ENCODE data around the gene ITGA1. TPM values are rescaled to one million over a fixed set of nuclear protein-coding genes. Genes with fewer than 3 reads are reported as not detected.
"Not testable (repeated sequence)": the region's sequence is repeated elsewhere in the genome, so short reads cannot be mapped to it uniquely, and the experiment has no call there.

Gene ITGA1
- total RNA-seq, 1 donor from 2014 or later = 2.5 TPM

DNA sequence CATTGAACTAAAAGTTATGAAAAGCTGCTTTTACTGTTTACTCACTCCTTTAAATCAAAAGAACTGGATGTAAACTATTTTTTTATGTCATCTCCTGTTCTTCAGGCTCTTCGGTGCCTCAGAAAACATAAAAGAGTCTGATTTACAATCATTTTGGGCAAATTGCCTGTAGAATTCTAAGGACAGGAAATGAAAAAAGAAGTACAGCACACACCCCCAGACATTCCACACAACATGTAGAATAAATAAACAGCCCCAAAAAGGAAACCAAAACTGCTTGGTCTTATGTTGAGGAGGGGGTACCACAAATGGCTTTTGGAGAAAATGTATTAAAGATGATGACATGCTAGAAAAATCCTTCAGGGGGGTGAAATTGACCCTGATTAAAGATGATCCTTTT lies 57.2 kb downstream of the ITGA1 start:
- no peak overlapping the region for H3K4me3 Mint-ChIP-seq
- intact Hi-C loops (cut with micrococcal nuclease) = no loop called here
- H3K27me3 Mint-ChIP-seq (ENCODE audit: insufficient read depth) = no peaks in the 10 kb centered on the region
- DNase-seq (ENCODE audit: low spot score) = no peak
- H3K27ac Mint-ChIP-seq = no peak overlapping the region
- H3K9me3 Mint-ChIP-seq = peaks cover 5% of the 10 kb centered on the region
- peaks cover 2% of the 10 kb centered on the region for H3K36me3 Mint-ChIP-seq (ENCODE audit: low read depth)
- H3K4me1 Mint-ChIP-seq (ENCODE audit: low read depth) = peaks cover 5% of the 10 kb centered on the region

- no peak for DNase-seq (ENCODE audit: low spot score)
- Mint-ChIP-seq H3K9me3 (peaks cover 5% of the 10 kb centered on the region), H3K27me3 (ENCODE audit: insufficient read depth) (no peaks in the 10 kb centered on the region), H3K36me3 (ENCODE audit: low read depth) (peaks cover under 1% of the 10 kb centered on the region), H3K4me1 (ENCODE audit: low read depth) (peaks cover 5% of the 10 kb centered on the region), H3K27ac (no peak overlapping the region), H3K4me3 (no peak overlapping the region)
- intact Hi-C loops (cut with micrococcal nuclease) = no loop called here
Observed at GRCh38 chr5:52846182-52846842, 58.6 kb downstream of the ITGA1 start.

DNA sequence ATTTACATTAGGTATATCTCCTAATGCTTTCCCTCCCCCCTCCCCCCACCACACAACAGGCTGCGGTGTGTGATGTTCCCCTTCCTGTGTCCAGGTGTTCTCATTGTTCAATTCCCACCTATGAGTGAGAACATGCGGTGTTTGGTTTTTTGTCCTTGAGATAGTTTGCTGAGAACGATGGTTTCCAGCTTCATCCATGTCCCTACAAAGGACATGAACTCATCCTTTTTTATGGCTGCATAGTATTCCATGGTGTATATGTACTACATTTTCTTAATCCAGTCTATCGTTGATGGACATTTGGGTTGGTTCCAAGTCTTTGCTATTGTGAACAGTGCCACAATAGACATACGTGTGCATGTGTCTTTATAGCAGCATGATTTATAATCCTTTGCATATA lies 61.0 kb downstream of the ITGA1 start:
- H3K27ac Mint-ChIP-seq; H3K36me3 Mint-ChIP-seq (ENCODE audit: low read depth); H3K27me3 Mint-ChIP-seq (ENCODE audit: insufficient read depth); H3K9me3 Mint-ChIP-seq; H3K4me3 Mint-ChIP-seq; DNase-seq (ENCODE audit: low spot score): not testable (repeated sequence)
- intact Hi-C loops (cut with micrococcal nuclease) = loop anchor here (2.0 kb wide), 1 partner anchor 66 kb away; no protein-coding TSS in a partner anchor
- H3K4me1 Mint-ChIP-seq (ENCODE audit: low read depth) = peaks cover 10% of the 10 kb centered on the region

DNA sequence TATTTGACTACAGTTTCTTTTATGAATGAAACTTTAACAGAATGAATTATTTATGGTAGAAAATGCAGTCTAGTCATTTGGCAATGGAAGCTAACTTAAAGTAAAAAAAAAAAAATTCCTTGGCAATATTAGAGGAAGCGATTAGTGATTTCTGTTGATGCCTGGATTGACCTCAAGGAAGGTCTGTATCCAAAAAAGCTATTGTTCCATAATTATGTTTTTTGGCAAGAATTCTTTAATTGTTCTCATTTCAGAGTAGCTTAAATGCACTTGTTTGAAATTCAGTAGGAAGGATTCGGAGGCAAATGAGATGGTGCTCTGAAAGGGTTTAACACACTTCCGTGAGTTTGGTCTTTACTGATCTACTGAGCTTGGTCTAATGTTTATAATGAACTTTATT lies 61.8 kb downstream of the ITGA1 start:
- Mint-ChIP-seq H3K4me1 (ENCODE audit: low read depth) (peaks cover 10% of the 10 kb centered on the region), H3K27ac (no peak overlapping the region), H3K4me3 (no peak overlapping the region), H3K9me3 (peaks cover 5% of the 10 kb centered on the region), H3K36me3 (ENCODE audit: low read depth) (no peaks in the 10 kb centered on the region), H3K27me3 (ENCODE audit: insufficient read depth) (no peaks in the 10 kb centered on the region)
- no peak for DNase-seq (ENCODE audit: low spot score)
- intact Hi-C loops (cut with micrococcal nuclease) = loop anchor here (2.0 kb wide), 1 partner anchor 65 kb away; no protein-coding TSS in a partner anchor

DNA sequence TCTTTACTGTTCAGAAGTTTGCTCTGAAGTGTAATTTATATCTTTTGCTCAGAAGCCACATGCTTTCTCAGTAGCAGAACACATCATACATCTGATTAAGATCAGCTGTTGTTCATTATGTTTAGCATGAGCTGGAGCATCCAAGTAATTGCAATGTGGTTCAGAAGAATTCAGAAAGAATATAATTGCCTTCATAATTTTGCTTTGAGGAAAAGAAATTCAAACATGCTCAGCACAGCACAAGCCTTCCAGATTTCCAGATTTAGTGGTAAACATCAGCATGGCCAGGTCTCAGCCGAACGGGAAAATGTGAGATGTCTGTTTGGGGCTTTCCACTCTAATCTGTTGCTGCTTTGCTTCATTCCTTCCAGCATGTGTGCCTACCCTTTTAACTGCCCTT lies 65.9 kb downstream of the ITGA1 start:
- Mint-ChIP-seq H3K36me3 (ENCODE audit: low read depth) (no peaks in the 10 kb centered on the region), H3K9me3 (peaks cover 5% of the 10 kb centered on the region), H3K4me3 (no peak overlapping the region), H3K4me1 (ENCODE audit: low read depth) (peaks cover 6% of the 10 kb centered on the region), H3K27ac (no peak overlapping the region), H3K27me3 (ENCODE audit: insufficient read depth) (no peaks in the 10 kb centered on the region)
- no peak for DNase-seq (ENCODE audit: low spot score)
- intact Hi-C loops (cut with micrococcal nuclease) = no loop called here

DNA sequence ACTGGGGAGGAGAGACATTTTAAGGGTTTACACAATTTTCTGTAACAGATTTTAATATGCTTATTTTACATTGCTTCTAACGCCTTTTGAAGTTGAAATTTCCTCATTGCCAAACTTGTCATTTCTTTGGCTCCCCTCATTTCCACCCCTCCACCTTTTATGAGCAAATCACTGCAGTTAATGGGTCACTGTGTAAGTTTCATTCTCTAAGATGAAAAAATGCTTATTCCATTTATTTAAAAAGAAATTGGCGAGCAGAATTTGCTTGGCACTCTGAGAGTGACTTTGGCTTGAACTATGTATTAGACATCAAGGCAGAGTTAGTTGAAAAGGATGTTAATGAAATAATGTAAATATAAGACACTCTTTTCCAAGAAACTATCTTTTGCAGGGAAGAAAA lies 66.6 kb downstream of the ITGA1 start:
- DNase-seq (ENCODE audit: low spot score) = no peak
- Mint-ChIP-seq H3K4me1 (ENCODE audit: low read depth) (peaks cover 6% of the 10 kb centered on the region), H3K4me3 (no peak overlapping the region), H3K9me3 (peaks cover 2% of the 10 kb centered on the region), H3K27ac (no peak overlapping the region), H3K36me3 (ENCODE audit: low read depth) (no peaks in the 10 kb centered on the region), H3K27me3 (ENCODE audit: insufficient read depth) (no peaks in the 10 kb centered on the region)
- intact Hi-C loops (cut with micrococcal nuclease) = no loop called here

DNA sequence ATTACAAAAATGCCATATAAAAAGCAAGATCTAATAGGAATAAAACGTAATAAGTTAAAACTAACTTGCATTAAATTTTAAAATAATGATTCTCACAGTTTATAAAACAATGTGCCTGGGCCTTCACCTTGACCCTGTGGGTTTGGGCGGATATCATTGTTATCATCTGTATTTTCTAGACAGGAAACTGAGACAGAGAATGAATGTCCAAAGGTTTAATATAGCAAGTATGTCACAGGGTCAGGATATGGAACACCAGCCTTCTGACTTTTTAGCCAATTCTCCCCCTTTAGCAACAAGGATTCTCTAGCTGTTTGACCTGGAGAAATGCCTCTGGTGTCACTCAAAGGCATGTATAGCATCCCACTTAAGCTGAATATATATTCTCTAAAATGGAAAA lies 67.2 kb downstream of the ITGA1 start:
- DNase-seq (ENCODE audit: low spot score) = no peak
- intact Hi-C loops (cut with micrococcal nuclease) = no loop called here
- no peaks in the 10 kb centered on the region for H3K9me3 Mint-ChIP-seq
- no peaks in the 10 kb centered on the region for H3K36me3 Mint-ChIP-seq (ENCODE audit: low read depth)
- H3K4me1 Mint-ChIP-seq (ENCODE audit: low read depth) = peaks cover 6% of the 10 kb centered on the region
- no peaks in the 10 kb centered on the region for H3K27me3 Mint-ChIP-seq (ENCODE audit: insufficient read depth)
- no peak overlapping the region for H3K4me3 Mint-ChIP-seq
- no peak overlapping the region for H3K27ac Mint-ChIP-seq

DNA sequence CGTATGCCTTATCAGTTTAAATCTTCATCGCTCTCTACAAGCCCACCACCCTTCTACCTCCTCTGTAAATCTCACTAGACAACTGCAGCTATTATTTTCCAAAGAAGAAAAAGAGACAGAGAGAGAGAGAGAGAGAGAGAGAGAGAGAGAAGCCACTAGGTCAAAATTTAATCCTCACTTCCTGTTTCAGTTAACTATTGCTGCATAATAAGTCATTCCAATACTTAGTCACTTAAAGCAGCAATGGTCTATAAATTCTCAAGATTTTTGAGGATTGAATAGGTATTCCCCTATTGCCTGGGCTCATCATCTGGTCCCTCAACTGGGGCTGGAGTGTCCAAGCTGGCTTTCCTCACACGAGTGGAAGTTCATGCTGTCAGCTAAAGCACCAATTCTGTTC lies 68.8 kb downstream of the ITGA1 start:
- no peak for DNase-seq (ENCODE audit: low spot score)
- no peaks in the 10 kb centered on the region for H3K27me3 Mint-ChIP-seq (ENCODE audit: insufficient read depth)
- H3K4me1 Mint-ChIP-seq (ENCODE audit: low read depth) = peaks cover 6% of the 10 kb centered on the region
- intact Hi-C loops (cut with micrococcal nuclease) = no loop called here
- no peak overlapping the region for H3K4me3 Mint-ChIP-seq
- no peaks in the 10 kb centered on the region for H3K9me3 Mint-ChIP-seq
- no peak overlapping the region for H3K27ac Mint-ChIP-seq
- H3K36me3 Mint-ChIP-seq (ENCODE audit: low read depth) = no peaks in the 10 kb centered on the region

- intact Hi-C loops (cut with micrococcal nuclease) = no loop called here
- no peaks in the 10 kb centered on the region for H3K36me3 Mint-ChIP-seq (ENCODE audit: low read depth)
- H3K4me3 Mint-ChIP-seq = no peak overlapping the region
- no peak overlapping the region for H3K27ac Mint-ChIP-seq
- H3K4me1 Mint-ChIP-seq (ENCODE audit: low read depth) = no peaks in the 10 kb centered on the region
- H3K9me3 Mint-ChIP-seq = no peaks in the 10 kb centered on the region
- no peak for DNase-seq (ENCODE audit: low spot score)
- no peaks in the 10 kb centered on the region for H3K27me3 Mint-ChIP-seq (ENCODE audit: insufficient read depth)
Observed at GRCh38 chr5:52859628-52860027, 71.9 kb downstream of the ITGA1 start.

DNA sequence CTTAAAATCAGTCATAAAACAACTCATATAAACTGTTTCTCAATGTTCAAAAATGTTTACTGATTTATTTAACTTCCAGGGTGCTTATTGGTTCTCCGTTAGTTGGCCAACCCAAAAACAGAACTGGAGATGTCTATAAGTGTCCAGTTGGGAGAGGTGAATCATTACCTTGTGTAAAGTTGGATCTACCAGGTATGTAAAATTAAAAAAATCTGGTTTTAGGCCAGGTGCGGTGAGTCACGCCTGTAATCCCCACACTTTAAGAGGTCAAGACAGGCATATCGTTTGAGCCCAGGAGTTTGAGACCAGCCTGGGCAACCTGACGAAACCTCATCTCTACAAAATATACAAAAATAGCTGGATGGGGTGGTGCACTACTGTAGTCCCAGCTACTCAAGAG lies 73.7 kb downstream of the ITGA1 start:
- Mint-ChIP-seq H3K9me3 (no peaks in the 10 kb centered on the region), H3K36me3 (ENCODE audit: low read depth) (no peaks in the 10 kb centered on the region), H3K4me1 (ENCODE audit: low read depth) (no peaks in the 10 kb centered on the region), H3K27me3 (ENCODE audit: insufficient read depth) (no peaks in the 10 kb centered on the region), H3K4me3 (no peak overlapping the region), H3K27ac (no peak overlapping the region)
- DNase-seq (ENCODE audit: low spot score) = no peak
- intact Hi-C loops (cut with micrococcal nuclease) = no loop called here

- Mint-ChIP-seq H3K27ac (no peak overlapping the region), H3K4me1 (ENCODE audit: low read depth) (no peaks in the 10 kb centered on the region), H3K4me3 (no peak overlapping the region), H3K36me3 (ENCODE audit: low read depth) (no peaks in the 10 kb centered on the region), H3K27me3 (ENCODE audit: insufficient read depth) (peaks cover 2% of the 10 kb centered on the region), H3K9me3 (no peaks in the 10 kb centered on the region)
- intact Hi-C loops (cut with micrococcal nuclease) = no loop called here
- DNase-seq (ENCODE audit: low spot score) = no peak
Observed at GRCh38 chr5:52863715-52864290, 76.1 kb downstream of the ITGA1 start.

DNA sequence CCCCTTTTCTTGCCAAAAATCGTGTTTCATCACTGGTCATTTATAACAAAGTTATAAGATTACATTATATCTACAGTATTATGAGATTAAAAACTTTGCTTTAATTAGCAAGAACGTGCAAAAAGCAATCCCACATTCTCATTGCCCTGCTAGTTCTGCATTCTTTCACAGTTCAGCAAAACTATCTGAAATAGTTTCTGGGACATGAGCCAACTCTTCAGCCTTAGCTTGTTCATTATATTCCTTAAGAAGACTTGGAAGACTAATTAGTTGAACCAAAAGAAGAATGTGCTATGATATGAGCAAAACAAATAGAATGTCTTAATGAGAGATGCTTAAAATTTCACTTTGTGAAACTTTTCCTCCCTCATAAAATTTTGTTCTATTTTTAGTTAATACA lies 76.7 kb downstream of the ITGA1 start:
- no peak for DNase-seq (ENCODE audit: low spot score)
- no peak overlapping the region for H3K4me3 Mint-ChIP-seq
- no peaks in the 10 kb centered on the region for H3K36me3 Mint-ChIP-seq (ENCODE audit: low read depth)
- intact Hi-C loops (cut with micrococcal nuclease) = no loop called here
- H3K27me3 Mint-ChIP-seq (ENCODE audit: insufficient read depth) = peaks cover 2% of the 10 kb centered on the region
- no peak overlapping the region for H3K27ac Mint-ChIP-seq
- no peaks in the 10 kb centered on the region for H3K9me3 Mint-ChIP-seq
- no peaks in the 10 kb centered on the region for H3K4me1 Mint-ChIP-seq (ENCODE audit: low read depth)

DNA sequence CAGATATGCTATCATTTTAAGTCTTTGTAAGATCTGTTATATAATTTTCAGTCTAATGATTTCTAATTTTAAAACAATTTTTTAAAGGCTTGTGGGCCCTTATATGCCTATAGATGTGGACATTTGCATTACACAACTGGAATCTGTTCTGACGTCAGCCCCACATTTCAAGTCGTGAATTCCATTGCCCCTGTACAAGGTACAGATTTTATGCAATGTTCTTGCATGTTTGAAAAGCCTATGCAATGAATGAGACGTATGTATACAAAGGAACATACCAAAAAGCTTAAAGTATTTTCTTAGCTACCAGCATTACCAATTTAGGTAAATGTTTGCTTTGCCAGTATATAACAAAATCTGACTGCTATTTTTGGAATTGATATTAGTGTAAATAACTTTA lies 77.2 kb downstream of the ITGA1 start:
- H3K9me3 Mint-ChIP-seq = no peaks in the 10 kb centered on the region
- no peaks in the 10 kb centered on the region for H3K4me1 Mint-ChIP-seq (ENCODE audit: low read depth)
- H3K4me3 Mint-ChIP-seq = no peak overlapping the region
- no peaks in the 10 kb centered on the region for H3K36me3 Mint-ChIP-seq (ENCODE audit: low read depth)
- DNase-seq (ENCODE audit: low spot score) = no peak
- peaks cover 2% of the 10 kb centered on the region for H3K27me3 Mint-ChIP-seq (ENCODE audit: insufficient read depth)
- intact Hi-C loops (cut with micrococcal nuclease) = no loop called here
- H3K27ac Mint-ChIP-seq = no peak overlapping the region

GRCh38 chr5:52865991-52866390 lies 78.3 kb downstream of the ITGA1 start:
- H3K36me3 Mint-ChIP-seq (ENCODE audit: low read depth); H3K4me1 Mint-ChIP-seq (ENCODE audit: low read depth); DNase-seq (ENCODE audit: low spot score); H3K27me3 Mint-ChIP-seq (ENCODE audit: insufficient read depth); H3K9me3 Mint-ChIP-seq; H3K4me3 Mint-ChIP-seq; H3K27ac Mint-ChIP-seq; intact Hi-C loops (cut with micrococcal nuclease): not testable (repeated sequence)

All from activated T-helper 1 cell treated with anti-CD3 and anti-CD28 coated beads, Interleukin-12 subunit alpha, Interleukin-12 subunit beta, Interleukin-2, Interleukin-4 antibody, amounts not matched to agents 30 ng/mL and 10 ng/mL and 1 ng/mL, durations not matched to agents 14 hours and 24 hours and 36 hours (primary cell).